ENCODE results near the gene GALNT13.

GRCh38 chr2:153834662-153835061 is 37.1 kb upstream of the GALNT13 start:
- no peak for TF ChIP-seq CTCF (IDR thresholded peaks at IDR 0.05; ENCODE audit: insufficient read depth, low read length, poor library complexity, severe bottlenecking)
- no peak for TF ChIP-seq EZH2phosphoT487 (conservative IDR thresholded peaks at IDR 0.05; ENCODE audit: low read length)

Data from SU-DHL-6 (cell line).